HG02610 (cell line): ENCODE results near the gene SRGAP1.

Experiments
- ATAC-seq: cut with Tn5 transposase; IDR thresholded peaks from one replicate; pipeline ENCODE4 v1.9.1; 2021; ENCODE audit warnings: mild to moderate bottlenecking, moderate library complexity; ENCODE audit not compliant: unreplicated experiment

SRGAP1 gene

GRCh38 chr12:63931703-63932102 is 87.2 kb downstream of the SRGAP1 start:
- ATAC-seq = no peak

GRCh38 chr12:63934936-63935335 is 90.4 kb downstream of the SRGAP1 start:
- ATAC-seq = no peak

GRCh38 chr12:63935361-63935760 is 90.9 kb downstream of the SRGAP1 start:
- ATAC-seq = no peak

GRCh38 chr12:63937378-63938316 is 93.1 kb downstream of the SRGAP1 start:
- ATAC-seq = no peak

GRCh38 chr12:63940310-63941005 is 96.0 kb downstream of the SRGAP1 start:
- ATAC-seq = no peak

- no peak for ATAC-seq
These were observed 96.8 kb downstream of the SRGAP1 start for GRCh38 chr12:63941166-63941800.

- no peak for ATAC-seq
These were observed 97.4 kb downstream of the SRGAP1 start for GRCh38 chr12:63941879-63942278.

- ATAC-seq = no peak
These were observed 98.2 kb downstream of the SRGAP1 start for GRCh38 chr12:63942464-63943241.

- no peak for ATAC-seq
These were observed 99.6 kb downstream of the SRGAP1 start for GRCh38 chr12:63944034-63944579.

GRCh38 chr12:63944586-63945228 is 100.2 kb downstream of the SRGAP1 start:
- ATAC-seq = no peak

- ATAC-seq = no peak
These were observed 101.3 kb downstream of the SRGAP1 start for GRCh38 chr12:63945777-63946176.

GRCh38 chr12:63948211-63948610 is 103.7 kb downstream of the SRGAP1 start:
- no peak for ATAC-seq

GRCh38 chr12:63949902-63950301 is 105.4 kb downstream of the SRGAP1 start:
- ATAC-seq = no peak

- ATAC-seq = no peak
These were observed 108.5 kb downstream of the SRGAP1 start for GRCh38 chr12:63952995-63953394.

GRCh38 chr12:63955831-63956666 is 111.5 kb downstream of the SRGAP1 start:
- no peak for ATAC-seq

- ATAC-seq = no peak
These were observed 113.0 kb downstream of the SRGAP1 start for GRCh38 chr12:63957496-63957895.

- no peak for ATAC-seq
These were observed 114.5 kb downstream of the SRGAP1 start for GRCh38 chr12:63958876-63959580.

GRCh38 chr12:63961048-63961447 is 116.5 kb downstream of the SRGAP1 start:
- no peak for ATAC-seq

- no peak for ATAC-seq
These were observed 117.0 kb downstream of the SRGAP1 start for GRCh38 chr12:63961543-63961942.
